Esophagus squamous epithelium (tissue), 4 donors: ENCODE data around the gene EME1.

ENCODE experiments used
- POLR2A ChIP-seq, 4 donors: fragments of 450-650 bp; IDR thresholded peaks; one replicate each; pipeline ENCODE4 v1.6.1; 2017; ENCODE audit warnings: antibody characterized with exemption in 4 of 4, mild to moderate bottlenecking in 4 of 4, moderate library complexity in 3 of 4
- TF ChIP-seq, protein P1 (sequence below), 6 experiments: fragments of 450-650 bp in 4 of 6; fragments of 200-600 bp in 2 of 6; sonication (generic) in 2 of 6; IDR thresholded peaks; one replicate each; pipeline ENCODE4 v1.5.1; 2016 to 2019; ENCODE audit warnings: antibody characterized with exemption in 6 of 6, mild to moderate bottlenecking in 4 of 6, moderate library complexity in 4 of 6

DNA sequence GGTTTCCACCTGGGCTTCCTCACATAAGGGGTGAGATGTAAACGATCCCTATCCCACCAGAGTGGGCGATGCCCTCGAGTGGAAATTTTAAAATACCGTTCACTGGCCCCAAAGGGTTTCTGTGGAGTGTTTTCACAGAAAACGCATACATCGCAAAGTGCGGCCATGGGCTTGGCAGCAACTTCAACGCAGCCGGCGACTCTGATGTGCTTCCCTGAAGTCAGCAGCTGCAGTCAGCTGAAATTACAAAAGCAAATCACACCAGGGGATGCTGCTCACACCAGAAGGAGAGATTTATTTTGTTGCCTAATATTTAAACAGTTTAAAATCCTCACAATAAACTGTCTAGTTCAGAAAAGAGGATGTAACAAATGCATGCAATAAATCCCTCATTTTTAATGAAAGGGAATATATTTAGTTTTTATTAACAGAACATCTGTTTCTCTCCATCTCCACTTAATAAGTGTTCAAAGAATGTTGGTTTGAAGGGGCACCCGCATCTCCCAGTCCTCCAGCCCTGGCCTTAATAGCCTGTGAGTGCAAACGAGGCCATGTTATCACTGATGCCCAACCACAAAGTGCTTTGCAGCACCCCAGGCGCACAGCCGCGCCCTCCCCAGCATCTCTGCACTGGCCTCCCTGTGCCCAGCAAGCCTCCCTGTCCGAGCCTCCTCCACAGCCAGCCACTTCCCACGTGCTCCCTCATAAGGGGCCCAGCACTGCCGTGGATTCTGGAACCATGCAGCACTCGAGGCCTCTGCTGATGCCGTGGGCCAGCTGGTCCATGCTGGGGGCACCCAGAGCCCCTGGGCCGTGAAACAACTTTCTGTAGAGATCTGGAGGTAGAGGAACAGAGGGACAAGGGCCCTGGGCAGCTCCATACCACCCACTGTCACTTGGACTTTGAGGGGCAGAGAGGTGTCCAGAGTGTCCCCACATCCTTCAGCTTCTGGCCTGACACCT, 44.4 kb upstream of the EME1 start:
- TF ChIP-seq, protein P1, sequence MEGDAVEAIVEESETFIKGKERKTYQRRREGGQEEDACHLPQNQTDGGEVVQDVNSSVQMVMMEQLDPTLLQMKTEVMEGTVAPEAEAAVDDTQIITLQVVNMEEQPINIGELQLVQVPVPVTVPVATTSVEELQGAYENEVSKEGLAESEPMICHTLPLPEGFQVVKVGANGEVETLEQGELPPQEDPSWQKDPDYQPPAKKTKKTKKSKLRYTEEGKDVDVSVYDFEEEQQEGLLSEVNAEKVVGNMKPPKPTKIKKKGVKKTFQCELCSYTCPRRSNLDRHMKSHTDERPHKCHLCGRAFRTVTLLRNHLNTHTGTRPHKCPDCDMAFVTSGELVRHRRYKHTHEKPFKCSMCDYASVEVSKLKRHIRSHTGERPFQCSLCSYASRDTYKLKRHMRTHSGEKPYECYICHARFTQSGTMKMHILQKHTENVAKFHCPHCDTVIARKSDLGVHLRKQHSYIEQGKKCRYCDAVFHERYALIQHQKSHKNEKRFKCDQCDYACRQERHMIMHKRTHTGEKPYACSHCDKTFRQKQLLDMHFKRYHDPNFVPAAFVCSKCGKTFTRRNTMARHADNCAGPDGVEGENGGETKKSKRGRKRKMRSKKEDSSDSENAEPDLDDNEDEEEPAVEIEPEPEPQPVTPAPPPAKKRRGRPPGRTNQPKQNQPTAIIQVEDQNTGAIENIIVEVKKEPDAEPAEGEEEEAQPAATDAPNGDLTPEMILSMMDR (IDR thresholded peaks at IDR 0.05) = no peak
- TF ChIP-seq POLR2A (IDR thresholded peaks at IDR 0.05) = no peak
